Measurements from ENCODE around the gene CELA3A. TPM values are rescaled to one million over a fixed set of nuclear protein-coding genes. Genes with fewer than 3 reads are reported as not detected.

CELA3A gene
- total RNA-seq, 4 donors from 2014 or later, result not detected

DNA sequence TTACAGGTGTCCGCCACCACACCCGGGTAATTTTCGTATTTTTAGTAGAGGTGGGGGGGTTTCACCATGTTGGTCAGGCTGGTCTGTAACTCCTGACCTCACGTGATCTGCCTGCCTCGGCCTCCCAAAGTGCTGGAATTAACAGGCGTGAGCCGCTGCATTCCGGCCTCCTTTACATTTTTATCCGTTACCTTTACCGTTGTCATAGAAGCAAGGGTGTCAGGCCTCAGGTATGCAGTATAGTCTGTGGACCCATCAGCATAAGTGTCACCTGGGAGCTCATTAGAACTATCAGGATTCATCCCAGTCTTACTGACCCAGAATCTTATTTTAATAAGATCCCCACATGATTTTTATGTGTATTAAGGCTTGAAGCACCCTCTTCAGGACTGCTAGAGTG is 56.4 kb downstream of the CELA3A start:
- Histone ChIP-seq H3K4me3 (no peak overlapping the region), H3K4me1 (peaks cover 0 to 70% (median 16%) of the 10 kb centered on the region in 4 donors), H3K27ac (no peak overlapping the region), H3K9me3 (no peaks in the 10 kb centered on the region), H3K27me3 (no peaks in the 10 kb centered on the region), H3K36me3 (peaks cover 0 to 9% (median 0%) of the 10 kb centered on the region in 3 donors)
- no peak for TF ChIP-seq POLR2A (IDR thresholded peaks at IDR 0.05)
- TF ChIP-seq, protein P1, sequence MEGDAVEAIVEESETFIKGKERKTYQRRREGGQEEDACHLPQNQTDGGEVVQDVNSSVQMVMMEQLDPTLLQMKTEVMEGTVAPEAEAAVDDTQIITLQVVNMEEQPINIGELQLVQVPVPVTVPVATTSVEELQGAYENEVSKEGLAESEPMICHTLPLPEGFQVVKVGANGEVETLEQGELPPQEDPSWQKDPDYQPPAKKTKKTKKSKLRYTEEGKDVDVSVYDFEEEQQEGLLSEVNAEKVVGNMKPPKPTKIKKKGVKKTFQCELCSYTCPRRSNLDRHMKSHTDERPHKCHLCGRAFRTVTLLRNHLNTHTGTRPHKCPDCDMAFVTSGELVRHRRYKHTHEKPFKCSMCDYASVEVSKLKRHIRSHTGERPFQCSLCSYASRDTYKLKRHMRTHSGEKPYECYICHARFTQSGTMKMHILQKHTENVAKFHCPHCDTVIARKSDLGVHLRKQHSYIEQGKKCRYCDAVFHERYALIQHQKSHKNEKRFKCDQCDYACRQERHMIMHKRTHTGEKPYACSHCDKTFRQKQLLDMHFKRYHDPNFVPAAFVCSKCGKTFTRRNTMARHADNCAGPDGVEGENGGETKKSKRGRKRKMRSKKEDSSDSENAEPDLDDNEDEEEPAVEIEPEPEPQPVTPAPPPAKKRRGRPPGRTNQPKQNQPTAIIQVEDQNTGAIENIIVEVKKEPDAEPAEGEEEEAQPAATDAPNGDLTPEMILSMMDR (IDR thresholded peaks at IDR 0.05), result no peak
- peak in 1 of 3 donors; percentile 30 for DNase-seq

Small RNAs within 50 kb of the gene (small RNA-seq; reads per million reads assigned to genes)
- gene RN7SL186P, result 0 reads per million in 2 donors
- 0 reads per million in 2 donors for gene RN7SL386P
- gene RNU6-1022P, result 0 reads per million in 2 donors
- gene RNU6-776P, result 0 reads per million in 2 donors

Other genes starting within 250 kb of the CELA3A start
- gene USP48, start 218.5 kb upstream of the CELA3A start, total RNA-seq, result 100 to 1,000 TPM in 1 of 4 donors, 10 to 100 TPM in 3; 35.4 to 198 (median 50.7) TPM
- gene LDLRAD2, start 189.4 kb upstream of the CELA3A start, total RNA-seq, result 1 to 10 TPM in 1 of 4 donors, under 1 TPM in 2, not detected in 1; 0.38 to 3.3 (median 0.80) TPM
- gene HSPG2, start 64.3 kb upstream of the CELA3A start, total RNA-seq, result 100 to 1,000 TPM in 3 of 4 donors, 10 to 100 TPM in 1; 68.7 to 199 (median 122) TPM
- gene CELA3B, start 24.6 kb upstream of the CELA3A start, total RNA-seq, result not detected
- gene CDC42, start 51.1 kb downstream of the CELA3A start, total RNA-seq, result 100 to 1,000 TPM in 3 of 4 donors, 10 to 100 TPM in 1; 89.6 to 224 (median 157) TPM
- gene WNT4, start 141.4 kb downstream of the CELA3A start, total RNA-seq, result 1 to 10 TPM; 1.4 to 5.0 (median 2.5) TPM